OCI-LY3 (cell line): ENCODE results near the gene SPIRE1.

Experiments used
- EZH2phosphoT487 ChIP-seq: fragments of 200-600 bp; shearing (Covaris generic); IDR thresholded peaks from 2 replicates; pipeline ENCODE4 v1.6.1; 2018; ENCODE audit warnings: antibody characterized with exemption, mixed run types, low read depth
- TF ChIP-seq, protein P1 (sequence below): fragments of 200-600, 300-600 bp; sonication (generic); IDR thresholded peaks from 2 replicates; pipeline ENCODE4 v1.5.1; 2014; ENCODE audit warnings: antibody characterized with exemption, low read length, low read depth

DNA sequence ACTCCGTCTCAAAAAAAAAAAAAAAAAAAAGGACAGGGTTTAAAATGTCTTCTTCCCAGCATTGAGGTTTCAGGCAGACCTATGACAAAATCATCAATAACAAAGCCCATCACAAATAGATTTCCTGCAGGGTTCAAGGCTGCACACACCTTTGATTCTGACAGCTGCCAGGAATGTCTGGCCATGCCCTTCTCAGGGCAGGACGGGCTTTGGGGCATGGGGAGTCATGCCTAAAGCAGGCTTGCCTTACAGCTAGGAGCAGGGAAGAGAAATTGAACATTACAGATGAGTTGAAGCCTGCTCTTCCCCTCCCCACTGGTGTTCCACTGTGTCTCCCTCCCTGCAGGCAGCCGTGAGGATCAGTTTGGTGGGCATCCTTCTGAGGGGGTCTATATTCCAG lies 246.5 kb downstream of the SPIRE1 start:
- TF ChIP-seq, protein P1, sequence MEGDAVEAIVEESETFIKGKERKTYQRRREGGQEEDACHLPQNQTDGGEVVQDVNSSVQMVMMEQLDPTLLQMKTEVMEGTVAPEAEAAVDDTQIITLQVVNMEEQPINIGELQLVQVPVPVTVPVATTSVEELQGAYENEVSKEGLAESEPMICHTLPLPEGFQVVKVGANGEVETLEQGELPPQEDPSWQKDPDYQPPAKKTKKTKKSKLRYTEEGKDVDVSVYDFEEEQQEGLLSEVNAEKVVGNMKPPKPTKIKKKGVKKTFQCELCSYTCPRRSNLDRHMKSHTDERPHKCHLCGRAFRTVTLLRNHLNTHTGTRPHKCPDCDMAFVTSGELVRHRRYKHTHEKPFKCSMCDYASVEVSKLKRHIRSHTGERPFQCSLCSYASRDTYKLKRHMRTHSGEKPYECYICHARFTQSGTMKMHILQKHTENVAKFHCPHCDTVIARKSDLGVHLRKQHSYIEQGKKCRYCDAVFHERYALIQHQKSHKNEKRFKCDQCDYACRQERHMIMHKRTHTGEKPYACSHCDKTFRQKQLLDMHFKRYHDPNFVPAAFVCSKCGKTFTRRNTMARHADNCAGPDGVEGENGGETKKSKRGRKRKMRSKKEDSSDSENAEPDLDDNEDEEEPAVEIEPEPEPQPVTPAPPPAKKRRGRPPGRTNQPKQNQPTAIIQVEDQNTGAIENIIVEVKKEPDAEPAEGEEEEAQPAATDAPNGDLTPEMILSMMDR, result no peak
- TF ChIP-seq EZH2phosphoT487, result no peak
